ENCODE results near the gene TUBD1. TPM values are rescaled to one million over a fixed set of nuclear protein-coding genes. Genes with fewer than 3 reads are reported as not detected.
"Not testable (repeated sequence)": the region's sequence is repeated elsewhere in the genome, so short reads cannot be mapped to it uniquely, and the experiment has no call there.

Gene TUBD1
- total RNA-seq, 4 donors from 2014 or later = 4.2 to 16.5 (median 8.4) TPM

DNA sequence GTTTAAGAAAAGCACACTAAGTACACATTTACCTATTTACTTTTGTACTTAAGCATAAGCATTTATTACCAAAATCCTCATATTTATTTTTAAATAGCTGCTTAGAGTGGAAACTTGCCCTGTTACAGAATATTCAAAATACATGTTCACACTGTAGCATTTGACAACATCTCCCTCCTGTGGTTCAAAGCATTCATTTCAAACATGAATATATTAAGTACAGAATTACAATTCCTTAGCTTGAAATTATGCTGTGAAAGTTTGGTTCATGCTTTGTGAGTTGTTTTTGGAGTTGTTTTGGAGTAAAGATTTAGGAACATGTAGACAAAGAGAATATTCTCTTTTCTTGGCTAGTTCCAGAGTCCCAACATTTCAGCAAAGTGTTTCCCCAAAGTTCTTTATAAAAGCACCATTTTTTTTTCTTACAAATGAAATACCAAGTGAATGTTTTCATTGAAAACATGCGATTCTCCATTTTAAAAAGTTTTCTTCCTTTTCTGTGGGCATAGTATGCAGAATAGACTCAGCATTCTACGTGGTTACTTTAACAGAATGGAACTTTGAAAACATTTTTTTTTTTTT, 33.2 kb downstream of the TUBD1 start:
- WGBS, 2 donors = 36 to 48% methylated on average over 2 of the region's 2 CpGs
- peak overlapping the region in 2 of 4 donors; percentile 73 to 80 for H3K27ac ChIP-seq
- TF ChIP-seq EP300 (IDR thresholded peaks at IDR 0.05) (peak; percentile 34 to 62), POLR2A (IDR thresholded peaks at IDR 0.05) (no peak)
- TF ChIP-seq, protein P1, sequence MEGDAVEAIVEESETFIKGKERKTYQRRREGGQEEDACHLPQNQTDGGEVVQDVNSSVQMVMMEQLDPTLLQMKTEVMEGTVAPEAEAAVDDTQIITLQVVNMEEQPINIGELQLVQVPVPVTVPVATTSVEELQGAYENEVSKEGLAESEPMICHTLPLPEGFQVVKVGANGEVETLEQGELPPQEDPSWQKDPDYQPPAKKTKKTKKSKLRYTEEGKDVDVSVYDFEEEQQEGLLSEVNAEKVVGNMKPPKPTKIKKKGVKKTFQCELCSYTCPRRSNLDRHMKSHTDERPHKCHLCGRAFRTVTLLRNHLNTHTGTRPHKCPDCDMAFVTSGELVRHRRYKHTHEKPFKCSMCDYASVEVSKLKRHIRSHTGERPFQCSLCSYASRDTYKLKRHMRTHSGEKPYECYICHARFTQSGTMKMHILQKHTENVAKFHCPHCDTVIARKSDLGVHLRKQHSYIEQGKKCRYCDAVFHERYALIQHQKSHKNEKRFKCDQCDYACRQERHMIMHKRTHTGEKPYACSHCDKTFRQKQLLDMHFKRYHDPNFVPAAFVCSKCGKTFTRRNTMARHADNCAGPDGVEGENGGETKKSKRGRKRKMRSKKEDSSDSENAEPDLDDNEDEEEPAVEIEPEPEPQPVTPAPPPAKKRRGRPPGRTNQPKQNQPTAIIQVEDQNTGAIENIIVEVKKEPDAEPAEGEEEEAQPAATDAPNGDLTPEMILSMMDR (IDR thresholded peaks at IDR 0.05) = peak; percentile 42 to 81 (median 58)
- DNase-seq (ENCODE audit: low spot score in 2 of 2) = no peak
- peaks cover 2 to 31% (median 6%) of the 10 kb centered on the region in 3 donors for H3K36me3 ChIP-seq
- no peak overlapping the region for H3K4me3 ChIP-seq
- peaks cover 0 to 5% (median 0%) of the 10 kb centered on the region in 4 donors for H3K9me3 ChIP-seq
- H3K4me1 ChIP-seq = peaks cover 0 to 18% (median 0%) of the 10 kb centered on the region in 4 donors
- H3K27me3 ChIP-seq = no peaks in the 10 kb centered on the region

DNA sequence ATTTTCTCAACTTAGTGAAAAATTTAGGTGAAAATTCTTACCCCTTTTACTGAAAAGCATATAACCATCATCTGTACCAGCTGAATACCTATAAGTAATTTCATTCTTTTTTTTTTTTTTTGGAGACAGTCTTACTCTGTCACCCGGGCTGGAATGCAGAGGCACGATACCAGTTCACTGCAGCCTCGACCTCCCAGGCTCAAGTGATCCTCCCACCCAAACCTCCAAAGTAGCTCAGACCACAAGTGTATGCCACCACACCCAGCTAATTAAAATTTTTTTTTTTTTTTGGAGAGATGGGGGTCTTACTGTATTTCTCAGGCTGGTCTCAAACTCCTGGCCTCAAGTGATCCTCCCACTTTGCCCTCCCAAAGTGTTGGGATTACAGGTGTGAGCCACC, 33.8 kb downstream of the TUBD1 start:
- peaks cover 0 to 18% (median 0%) of the 10 kb centered on the region in 4 donors for H3K4me1 ChIP-seq
- peaks cover 2 to 27% (median 6%) of the 10 kb centered on the region in 3 donors for H3K36me3 ChIP-seq
- no peaks in the 10 kb centered on the region for H3K27me3 ChIP-seq
- H3K9me3 ChIP-seq = peaks cover 0 to 5% (median 0%) of the 10 kb centered on the region in 4 donors
- TF ChIP-seq, protein P1 (IDR thresholded peaks at IDR 0.05) = no peak
- no peak for TF ChIP-seq EP300 (IDR thresholded peaks at IDR 0.05)
- no peak for TF ChIP-seq POLR2A (IDR thresholded peaks at IDR 0.05)
- DNase-seq (ENCODE audit: low spot score in 2 of 2) = no peak
- 54 to 57% methylated on average over 3 of the region's 3 CpGs for WGBS, 2 donors
- H3K4me3 ChIP-seq = no peak overlapping the region
- H3K27ac ChIP-seq = peak overlapping the region in 2 of 4 donors; percentile 73 to 80

DNA sequence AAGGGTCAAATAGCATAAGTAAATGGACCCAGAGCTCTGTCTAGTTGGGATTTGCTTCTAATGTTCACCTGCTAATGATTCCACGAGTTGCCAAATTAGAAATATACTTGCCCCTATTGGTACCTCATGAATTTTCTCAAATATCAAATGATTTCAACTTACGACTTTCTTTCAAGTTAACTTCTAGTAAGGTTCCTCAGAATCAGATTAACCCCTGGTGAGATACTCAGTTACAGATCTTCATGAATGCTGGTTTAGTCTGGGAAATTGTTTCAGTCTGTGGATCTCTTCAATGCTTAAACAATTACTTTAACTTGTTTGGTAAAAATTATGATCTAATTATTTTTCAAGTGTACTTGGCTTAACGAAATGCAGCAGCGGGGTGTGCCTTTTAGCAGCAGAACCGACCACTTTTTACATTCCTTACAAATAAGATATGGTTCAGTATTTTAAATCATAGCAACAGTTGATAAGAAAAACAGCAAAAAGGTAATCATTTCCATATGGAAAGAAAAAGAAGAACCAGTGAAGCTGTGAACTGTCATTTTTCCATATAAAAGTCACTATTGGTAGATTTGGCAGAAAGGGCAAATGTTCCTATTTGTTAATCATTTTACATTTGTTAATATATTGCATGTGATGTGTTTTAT, 34.5 kb downstream of the TUBD1 start:
- TF ChIP-seq POLR2A (IDR thresholded peaks at IDR 0.05) = no peak
- TF ChIP-seq, protein P1 (IDR thresholded peaks at IDR 0.05) = no peak
- TF ChIP-seq EP300 (IDR thresholded peaks at IDR 0.05) = no peak
- WGBS, 2 donors = 68 to 72% methylated on average over 5 of the region's 5 CpGs

DNA sequence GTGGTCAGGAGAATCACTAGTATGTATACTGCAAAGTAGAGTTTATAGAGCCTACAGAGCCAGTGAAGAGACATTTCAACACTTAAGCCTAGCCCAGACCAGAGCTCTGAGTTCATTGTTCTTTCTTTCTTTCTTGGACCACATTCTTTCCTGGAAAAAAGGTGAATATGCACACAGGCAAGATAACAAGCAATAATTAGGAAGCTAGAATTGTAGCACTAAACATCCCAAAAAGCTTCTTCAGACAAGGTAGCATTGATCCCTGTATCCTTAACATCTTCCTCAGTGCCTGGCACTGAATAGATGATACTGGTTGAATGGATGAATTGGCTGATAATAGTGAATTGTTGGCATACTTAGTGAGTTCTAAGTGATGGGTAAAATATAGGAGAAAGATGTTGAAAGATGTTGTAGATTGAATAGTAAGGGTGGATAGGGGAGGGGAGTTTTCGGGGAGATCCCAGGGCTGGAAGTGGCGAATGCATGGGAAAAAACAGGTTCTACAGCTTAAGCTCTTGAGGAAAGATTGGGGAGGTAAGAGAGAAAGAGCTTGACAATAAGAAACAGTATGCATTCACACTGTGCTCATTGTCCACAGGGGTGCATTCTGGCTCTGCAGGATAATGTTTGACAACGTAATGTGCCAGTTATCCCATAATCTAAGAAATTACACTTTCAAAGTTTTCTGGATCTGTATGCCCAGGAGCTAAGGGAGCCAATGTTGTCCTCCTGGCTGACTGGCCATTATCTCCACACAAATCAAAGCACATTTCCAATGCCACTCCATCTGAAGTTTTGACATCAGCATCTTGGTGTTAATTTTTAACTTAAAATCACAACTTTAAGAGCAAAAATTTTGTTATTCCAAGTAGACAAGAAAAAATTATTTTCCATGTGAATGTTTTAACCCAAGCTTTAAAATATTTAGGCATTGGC, 35.6 kb downstream of the TUBD1 start:
- no peak for DNase-seq (ENCODE audit: low spot score in 2 of 2)
- H3K4me3 ChIP-seq = no peak overlapping the region
- peaks cover 0 to 5% (median 0%) of the 10 kb centered on the region in 4 donors for H3K9me3 ChIP-seq
- TF ChIP-seq, protein P1 (IDR thresholded peaks at IDR 0.05) = no peak
- TF ChIP-seq EP300 (IDR thresholded peaks at IDR 0.05) (no peak), POLR2A (IDR thresholded peaks at IDR 0.05) (no peak)
- WGBS, 2 donors = 94 to 97% methylated on average over 3 of the region's 3 CpGs
- H3K36me3 ChIP-seq = peaks cover 0 to 12% (median 2%) of the 10 kb centered on the region in 3 donors
- no peak overlapping the region for H3K27ac ChIP-seq
- H3K27me3 ChIP-seq = no peaks in the 10 kb centered on the region
- H3K4me1 ChIP-seq = peaks cover 0 to 33% (median 10%) of the 10 kb centered on the region in 4 donors

More for the DNA sequence above, 34.5 kb downstream of the TUBD1 start:
- Histone ChIP-seq H3K9me3 (peaks cover 0 to 5% (median 0%) of the 10 kb centered on the region in 4 donors), H3K4me3 (no peak overlapping the region), H3K4me1 (peaks cover 0 to 22% (median 4%) of the 10 kb centered on the region in 4 donors), H3K27ac (peak overlapping the region in 2 of 4 donors; percentile 40 to 80), H3K27me3 (no peaks in the 10 kb centered on the region), H3K36me3 (peaks cover 2 to 21% (median 5%) of the 10 kb centered on the region in 3 donors)
- no peak for DNase-seq (ENCODE audit: low spot score in 2 of 2)

DNA sequence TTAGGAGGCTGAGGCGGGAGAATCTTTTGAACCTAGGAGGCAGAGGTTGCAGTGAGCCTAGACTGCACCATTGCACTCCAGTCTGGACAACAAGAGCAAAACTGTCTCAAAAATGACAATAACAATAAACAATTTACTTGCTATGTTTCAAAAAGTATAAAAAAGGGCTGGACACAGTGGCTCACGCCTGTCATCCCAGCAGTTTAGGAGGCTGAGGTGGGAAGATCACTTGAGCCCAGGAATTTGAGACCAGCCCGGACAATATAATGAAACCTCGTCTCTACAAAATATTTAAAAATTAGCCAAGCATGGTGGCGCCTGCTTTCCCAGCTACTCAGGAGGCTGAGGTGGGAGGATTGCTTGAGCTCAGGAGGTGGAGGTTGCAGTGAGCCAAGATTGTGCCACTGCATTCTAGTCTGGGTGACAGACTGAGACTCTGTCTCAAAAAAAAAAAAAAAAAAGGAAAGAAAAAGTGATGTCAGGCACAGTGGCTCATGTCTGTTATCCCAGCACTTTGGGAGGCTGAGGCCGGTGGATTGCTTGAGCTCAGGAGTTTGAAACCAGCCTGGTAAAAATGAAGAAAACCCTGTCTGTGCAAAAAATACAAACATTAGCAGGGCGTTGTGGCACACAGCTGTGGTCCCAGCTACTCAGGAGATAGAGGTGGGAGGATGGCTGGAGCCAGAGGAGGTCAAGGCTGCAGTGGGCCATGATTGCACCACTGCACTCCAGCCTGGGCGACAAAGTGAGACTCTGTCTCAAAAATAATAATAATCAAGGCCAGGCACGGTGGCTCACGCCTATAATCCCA, 38.6 kb downstream of the TUBD1 start:
- peak overlapping the region in 3 of 4 donors; percentile 50 to 72 (median 59) for H3K27ac ChIP-seq

More for the DNA sequence above, 38.6 kb downstream of the TUBD1 start:
- peaks cover 0 to 46% (median 14%) of the 10 kb centered on the region in 4 donors for H3K4me1 ChIP-seq
- not testable (repeated sequence) for DNase-seq (ENCODE audit: low spot score in 2 of 2); H3K4me3 ChIP-seq; H3K27me3 ChIP-seq; H3K9me3 ChIP-seq; H3K36me3 ChIP-seq
- 93 to 94% methylated on average over 10 of the region's 10 CpGs for WGBS, 2 donors

Measured in tibial nerve (tissue), 4 donors.